ENCODE results near the gene SLC35F6. TPM values are rescaled to one million over a fixed set of nuclear protein-coding genes. Genes with fewer than 3 reads are reported as not detected.
"Not testable (repeated sequence)": the region's sequence is repeated elsewhere in the genome, so short reads cannot be mapped to it uniquely, and the experiment has no call there.

SLC35F6 gene
- polyA plus RNA-seq, 1 donor from 2014 or later, result 10.8 TPM

DNA sequence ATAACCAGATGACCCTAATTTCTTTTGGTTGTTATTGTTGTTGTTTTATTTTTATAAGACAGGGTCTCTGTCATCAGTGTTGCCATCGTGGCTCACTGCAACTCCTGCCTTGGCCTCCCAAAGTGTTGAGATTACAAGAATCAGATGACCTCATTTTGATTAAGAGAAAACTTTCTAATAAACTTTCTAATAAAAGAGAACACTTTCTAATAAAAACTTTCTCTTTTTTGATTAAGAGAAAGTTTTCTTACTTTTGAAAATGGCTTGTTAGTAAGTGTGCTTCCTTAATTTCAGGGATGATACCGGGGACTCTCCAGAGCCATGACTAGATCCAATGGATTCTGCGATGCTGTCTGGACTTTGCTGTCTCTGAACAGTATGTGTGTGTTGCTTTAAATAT, 29.4 kb downstream of the SLC35F6 start:
- H3F3A ChIP-seq (ENCODE audit: insufficient read depth, low read length, poor library complexity, severe bottlenecking), result no peaks in the 10 kb centered on the region
- no peaks in the 10 kb centered on the region for H3K36me3 ChIP-seq (ENCODE audit: insufficient read depth, low read length)
- H3K79me2 ChIP-seq (replicated peaks; ENCODE audit: insufficient read depth, low read length), result no peaks in the 10 kb centered on the region
- H3K9ac ChIP-seq (ENCODE audit: low read length), result no peak overlapping the region
- H3K9me3 ChIP-seq (ENCODE audit: low read length), result no peaks in the 10 kb centered on the region
- H3K27ac ChIP-seq (ENCODE audit: low read length), result no peak overlapping the region
- H3K4me2 ChIP-seq (ENCODE audit: low read length), result no peak overlapping the region
- H3K4me3 ChIP-seq (ENCODE audit: low read length), result no peak overlapping the region
- H3K27me3 ChIP-seq (ENCODE audit: insufficient read depth, low read depth, low read length), result no peaks in the 10 kb centered on the region
- no peaks in the 10 kb centered on the region for H3K9me2 ChIP-seq (ENCODE audit: insufficient read depth, low read length)
- H2AFZ ChIP-seq (ENCODE audit: low read depth, low read length), result no peak overlapping the region
- TF ChIP-seq, protein P1, sequence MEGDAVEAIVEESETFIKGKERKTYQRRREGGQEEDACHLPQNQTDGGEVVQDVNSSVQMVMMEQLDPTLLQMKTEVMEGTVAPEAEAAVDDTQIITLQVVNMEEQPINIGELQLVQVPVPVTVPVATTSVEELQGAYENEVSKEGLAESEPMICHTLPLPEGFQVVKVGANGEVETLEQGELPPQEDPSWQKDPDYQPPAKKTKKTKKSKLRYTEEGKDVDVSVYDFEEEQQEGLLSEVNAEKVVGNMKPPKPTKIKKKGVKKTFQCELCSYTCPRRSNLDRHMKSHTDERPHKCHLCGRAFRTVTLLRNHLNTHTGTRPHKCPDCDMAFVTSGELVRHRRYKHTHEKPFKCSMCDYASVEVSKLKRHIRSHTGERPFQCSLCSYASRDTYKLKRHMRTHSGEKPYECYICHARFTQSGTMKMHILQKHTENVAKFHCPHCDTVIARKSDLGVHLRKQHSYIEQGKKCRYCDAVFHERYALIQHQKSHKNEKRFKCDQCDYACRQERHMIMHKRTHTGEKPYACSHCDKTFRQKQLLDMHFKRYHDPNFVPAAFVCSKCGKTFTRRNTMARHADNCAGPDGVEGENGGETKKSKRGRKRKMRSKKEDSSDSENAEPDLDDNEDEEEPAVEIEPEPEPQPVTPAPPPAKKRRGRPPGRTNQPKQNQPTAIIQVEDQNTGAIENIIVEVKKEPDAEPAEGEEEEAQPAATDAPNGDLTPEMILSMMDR (IDR thresholded peaks at IDR 0.05; ENCODE audit: poor library complexity, severe bottlenecking), result no peak
- TF ChIP-seq RAD21 (conservative IDR thresholded peaks at IDR 0.05) (no peak), REST (IDR thresholded peaks at IDR 0.05; ENCODE audit: borderline replicate concordance) (no peak), TAF1 (IDR thresholded peaks at IDR 0.05; ENCODE audit: low read depth) (no peak), SMC3 (conservative IDR thresholded peaks at IDR 0.05; ENCODE audit: poor library complexity) (no peak), EP300 (conservative IDR thresholded peaks at IDR 0.05; ENCODE audit: poor library complexity, severe bottlenecking) (no peak), EZH2 (IDR thresholded peaks at IDR 0.05; ENCODE audit: borderline replicate concordance, insufficient read depth, low read length, poor library complexity, severe bottlenecking) (no peak), MXI1 (conservative IDR thresholded peaks at IDR 0.05; ENCODE audit: poor library complexity, severe bottlenecking) (no peak), POLR2AphosphoS5 (IDR thresholded peaks at IDR 0.05) (no peak)
- no peaks in the 10 kb centered on the region for H4K20me1 ChIP-seq (ENCODE audit: insufficient read depth)

- H3K9me2 ChIP-seq (ENCODE audit: insufficient read depth, low read length); H3K36me3 ChIP-seq (ENCODE audit: insufficient read depth, low read length); H3F3A ChIP-seq (ENCODE audit: insufficient read depth, low read length, poor library complexity, severe bottlenecking); H3K27ac ChIP-seq (ENCODE audit: low read length); H3K9ac ChIP-seq (ENCODE audit: low read length); H3K79me2 ChIP-seq (replicated peaks; ENCODE audit: insufficient read depth, low read length); H3K4me3 ChIP-seq (ENCODE audit: low read length); H3K9me3 ChIP-seq (ENCODE audit: low read length); H3K27me3 ChIP-seq (ENCODE audit: insufficient read depth, low read depth, low read length); H4K20me1 ChIP-seq (ENCODE audit: insufficient read depth); H3K4me2 ChIP-seq (ENCODE audit: low read length); H2AFZ ChIP-seq (ENCODE audit: low read depth, low read length): not testable (repeated sequence)
These were observed 31.1 kb downstream of the SLC35F6 start for GRCh38 chr2:26795135-26795534.

GRCh38 chr2:26801328-26801727, 37.2 kb downstream of the SLC35F6 start:
- TF ChIP-seq MXI1 (conservative IDR thresholded peaks at IDR 0.05; ENCODE audit: poor library complexity, severe bottlenecking), result no peak
- TF ChIP-seq, protein P1 (IDR thresholded peaks at IDR 0.05; ENCODE audit: poor library complexity, severe bottlenecking), result no peak
- no peak for TF ChIP-seq SMC3 (conservative IDR thresholded peaks at IDR 0.05; ENCODE audit: poor library complexity)
- TF ChIP-seq POLR2AphosphoS5 (IDR thresholded peaks at IDR 0.05), result no peak
- TF ChIP-seq TAF1 (IDR thresholded peaks at IDR 0.05; ENCODE audit: low read depth), result no peak
- TF ChIP-seq EP300 (conservative IDR thresholded peaks at IDR 0.05; ENCODE audit: poor library complexity, severe bottlenecking), result peak; percentile 35
- no peaks in the 10 kb centered on the region for H3K79me2 ChIP-seq (replicated peaks; ENCODE audit: insufficient read depth, low read length)
- H3F3A ChIP-seq (ENCODE audit: insufficient read depth, low read length, poor library complexity, severe bottlenecking), result no peaks in the 10 kb centered on the region
- no peaks in the 10 kb centered on the region for H3K27me3 ChIP-seq (ENCODE audit: insufficient read depth, low read depth, low read length)
- H3K9me2 ChIP-seq (ENCODE audit: insufficient read depth, low read length), result no peaks in the 10 kb centered on the region
- no peak overlapping the region for H3K9ac ChIP-seq (ENCODE audit: low read length)
- no peak overlapping the region for H3K27ac ChIP-seq (ENCODE audit: low read length)
- no peak overlapping the region for H3K4me2 ChIP-seq (ENCODE audit: low read length)
- H3K36me3 ChIP-seq (ENCODE audit: insufficient read depth, low read length), result no peaks in the 10 kb centered on the region
- no peaks in the 10 kb centered on the region for H4K20me1 ChIP-seq (ENCODE audit: insufficient read depth)
- no peaks in the 10 kb centered on the region for H3K9me3 ChIP-seq (ENCODE audit: low read length)
- H3K4me3 ChIP-seq (ENCODE audit: low read length), result no peak overlapping the region
- no peak overlapping the region for H2AFZ ChIP-seq (ENCODE audit: low read depth, low read length)
